Measurements from ENCODE around the gene ATP1A2.
A peak's percentile ranks its signal among the peaks of the same experiment; 100 is the strongest.

The ATP1A2 gene

GRCh38 chr1:160115545-160116282 lies at the start of gene ATP1A2:
ATP1A2 (plus strand) TSS chr1:160115759; CDS start chr1:160115862, 103 bp downstream.
- DNase-seq (ENCODE audit: low read depth in 3 of 3): no peak

- DNase-seq (ENCODE audit: low read depth in 3 of 3): no peak
These were observed 48.5 kb upstream of the ATP1A2 start for GRCh38 chr1:160066829-160067745.

- DNase-seq (ENCODE audit: low read depth in 3 of 3): no peak
These were observed 47.3 kb upstream of the ATP1A2 start for GRCh38 chr1:160068225-160068624.

- no peak for DNase-seq (ENCODE audit: low read depth in 3 of 3)
These were observed 45.9 kb upstream of the ATP1A2 start, which contains the start of gene KCNJ10 for GRCh38 chr1:160069460-160070231. KCNJ10 (minus strand) TSS chr1:160070160; CDS start chr1:160042532, 27,628 bp downstream.

- peak; percentile 28 to 53 (median 47) for DNase-seq (ENCODE audit: low read depth in 3 of 3)
These were observed 45.1 kb upstream of the ATP1A2 start for GRCh38 chr1:160070243-160071163.

GRCh38 chr1:160071289-160071688 lies 44.3 kb upstream of the ATP1A2 start:
- no peak for DNase-seq (ENCODE audit: low read depth in 3 of 3)

- no peak for DNase-seq (ENCODE audit: low read depth in 3 of 3)
These were observed 40.7 kb upstream of the ATP1A2 start for GRCh38 chr1:160074865-160075264.

GRCh38 chr1:160075836-160076235 lies 39.7 kb upstream of the ATP1A2 start:
- no peak for DNase-seq (ENCODE audit: low read depth in 3 of 3)

GRCh38 chr1:160076295-160076694 lies 39.3 kb upstream of the ATP1A2 start:
- no peak for DNase-seq (ENCODE audit: low read depth in 3 of 3)

GRCh38 chr1:160077486-160077885 lies 38.1 kb upstream of the ATP1A2 start:
- no peak for DNase-seq (ENCODE audit: low read depth in 3 of 3)

- DNase-seq (ENCODE audit: low read depth in 3 of 3): peak in 1 of 3 experiments; percentile 29
These were observed 36.9 kb upstream of the ATP1A2 start for GRCh38 chr1:160078512-160079195.

GRCh38 chr1:160079448-160079847 lies 36.1 kb upstream of the ATP1A2 start:
- DNase-seq (ENCODE audit: low read depth in 3 of 3): no peak

- DNase-seq (ENCODE audit: low read depth in 3 of 3): no peak
These were observed 35.0 kb upstream of the ATP1A2 start for GRCh38 chr1:160080381-160081100.

- no peak for DNase-seq (ENCODE audit: low read depth in 3 of 3)
These were observed 34.2 kb upstream of the ATP1A2 start, which contains the start of gene KCNJ9 for GRCh38 chr1:160081261-160081936. KCNJ9 (plus strand) TSS chr1:160081538; CDS start chr1:160084031, 2,493 bp downstream.

- DNase-seq (ENCODE audit: low read depth in 3 of 3): no peak
These were observed 33.1 kb upstream of the ATP1A2 start for GRCh38 chr1:160082487-160082886.

- no peak for DNase-seq (ENCODE audit: low read depth in 3 of 3)
These were observed 32.6 kb upstream of the ATP1A2 start for GRCh38 chr1:160082926-160083325.

- DNase-seq (ENCODE audit: low read depth in 3 of 3): peak; percentile 60 to 64 (median 63)
These were observed 31.4 kb upstream of the ATP1A2 start for GRCh38 chr1:160083968-160084770.

- DNase-seq (ENCODE audit: low read depth in 3 of 3): no peak
These were observed 30.7 kb upstream of the ATP1A2 start for GRCh38 chr1:160084771-160085321.
